Mucosa of gallbladder (tissue), 1 donor: ENCODE results near the gene EFCAB11. TPM values are rescaled to one million over a fixed set of nuclear protein-coding genes. Genes with fewer than 3 reads are reported as not detected.

Source experiments
- DNase-seq: peaks from one replicate; pipeline ENCODE4 v3.0.0-alpha.2; 2020; ENCODE audit warnings: low spot score
- total RNA-seq: library from RNA; stranded (reverse); gene quantifications from one replicate; pipeline ENCODE4 v1.2.1, GENCODE V29; 2021
- donor health status: DM: no; HTN: no; CAD: no.

EFCAB11 gene
- total RNA-seq, 1 donor from 2014 or later = 16.1 TPM

- peak; percentile 32 for DNase-seq
These were observed 186.7 kb downstream of the EFCAB11 start for GRCh38 chr14:89767861-89768268.

GRCh38 chr14:89767131-89767530 is 187.4 kb downstream of the EFCAB11 start:
- DNase-seq = no peak

- DNase-seq = no peak
These were observed 189.2 kb downstream of the EFCAB11 start for GRCh38 chr14:89765346-89765745.

- DNase-seq = no peak
These were observed 194.4 kb downstream of the EFCAB11 start for GRCh38 chr14:89760086-89760485.

- DNase-seq = no peak
These were observed 197.1 kb downstream of the EFCAB11 start for GRCh38 chr14:89757313-89757939.

GRCh38 chr14:89755816-89756215 is 198.7 kb downstream of the EFCAB11 start:
- no peak for DNase-seq

- no peak for DNase-seq
These were observed 200.6 kb downstream of the EFCAB11 start for GRCh38 chr14:89753828-89754412.

GRCh38 chr14:89750908-89751392 is 203.6 kb downstream of the EFCAB11 start:
- no peak for DNase-seq

- no peak for DNase-seq
These were observed 204.2 kb downstream of the EFCAB11 start for GRCh38 chr14:89750281-89750755.

- DNase-seq = no peak
These were observed 206.5 kb downstream of the EFCAB11 start for GRCh38 chr14:89748004-89748403.

- DNase-seq = no peak
These were observed 207.4 kb downstream of the EFCAB11 start for GRCh38 chr14:89747126-89747525.

- no peak for DNase-seq
These were observed 207.9 kb downstream of the EFCAB11 start for GRCh38 chr14:89746654-89747053.

- DNase-seq = no peak
These were observed 208.4 kb downstream of the EFCAB11 start for GRCh38 chr14:89746135-89746534.

Other genes starting within 250 kb of the EFCAB11 start
- gene TDP1, start 1.2 kb upstream of the EFCAB11 start, total RNA-seq = 13.6 TPM
- gene KCNK13, start 107.3 kb upstream of the EFCAB11 start, total RNA-seq = 1.4 TPM